Frontal cortex (tissue), 4 donors: Measurements from ENCODE around the gene PTPRN. TPM values are rescaled to one million over a fixed set of nuclear protein-coding genes. Genes with fewer than 3 reads are reported as not detected.
"Not testable (repeated sequence)": the region's sequence is repeated elsewhere in the genome, so short reads cannot be mapped to it uniquely, and the experiment has no call there.

Experiments used
- DNase-seq, 2 donors: peaks; one replicate each; pipeline ENCODE4 v3.0.0; 2012; ENCODE audit warnings: low spot score in 2 of 2
- FAIRE-seq: peaks from 2 replicates; lab custom pipeline; 2012; peaks lifted over from hg19 to GRCh38; lab: Jason Lieb, UNC
- total RNA-seq: library from RNA; depleted of rRNA; stranded (reverse); fragments of >200 nt; gene quantifications from one replicate; pipeline ENCODE4 v1.2.3, GENCODE V29; 2014
- donor health status: control.
- donor health status: control.
- donor health status: control.

PTPRN gene
- total RNA-seq: 24.5 TPM

DNA sequence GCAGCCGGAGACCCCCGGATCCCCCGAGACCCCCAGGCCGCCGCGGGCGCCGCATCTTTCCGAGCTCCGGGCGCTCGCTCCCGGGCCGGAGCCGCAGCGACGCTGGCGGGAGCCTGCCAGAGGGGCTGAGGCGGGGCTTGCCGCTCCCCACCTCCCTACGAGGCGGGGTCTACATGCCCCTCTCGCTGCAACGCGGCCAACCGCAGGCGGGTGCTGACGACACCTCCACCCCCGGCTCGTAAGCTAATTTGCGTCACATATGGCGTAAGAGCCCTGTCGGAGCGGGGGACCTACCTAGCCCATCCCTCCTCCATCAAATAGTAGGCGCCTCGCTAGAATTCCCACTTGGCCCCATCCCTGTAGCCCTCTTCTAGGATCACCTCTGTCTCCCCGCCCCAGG, at the start of gene PTPRN:
PTPRN (minus strand) TSS at position 124 of the 400 bp plus-strand sequence; CDS start at position 55, 69 bp downstream.
- FAIRE-seq: no peak
- DNase-seq: peak in 1 of 2 donors; percentile 63

GRCh38 chr2:219358170-219359075, 49.2 kb upstream of the PTPRN start:
- no peak for FAIRE-seq
- DNase-seq: peak in 1 of 2 donors; percentile 37

DNA sequence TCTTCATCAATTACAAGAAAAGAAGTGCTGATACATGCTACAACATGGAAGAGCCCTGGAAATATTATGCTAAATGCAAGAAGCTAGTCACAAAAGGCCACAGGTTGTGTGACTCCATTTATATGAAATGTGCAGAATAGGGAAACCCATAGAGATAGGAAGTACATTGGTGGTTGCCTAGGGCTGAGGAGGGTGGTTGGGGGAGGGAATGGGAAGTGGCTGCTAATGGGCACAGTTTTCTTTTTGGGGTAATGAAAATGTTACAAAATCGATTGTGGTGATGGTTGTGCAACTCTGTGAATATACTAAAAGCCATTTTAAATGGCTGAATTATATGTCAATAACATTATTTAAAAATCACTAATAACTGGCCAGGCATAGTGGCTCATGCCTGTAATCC, 47.6 kb upstream of the PTPRN start:
- no peak for DNase-seq
- no peak for FAIRE-seq

DNA sequence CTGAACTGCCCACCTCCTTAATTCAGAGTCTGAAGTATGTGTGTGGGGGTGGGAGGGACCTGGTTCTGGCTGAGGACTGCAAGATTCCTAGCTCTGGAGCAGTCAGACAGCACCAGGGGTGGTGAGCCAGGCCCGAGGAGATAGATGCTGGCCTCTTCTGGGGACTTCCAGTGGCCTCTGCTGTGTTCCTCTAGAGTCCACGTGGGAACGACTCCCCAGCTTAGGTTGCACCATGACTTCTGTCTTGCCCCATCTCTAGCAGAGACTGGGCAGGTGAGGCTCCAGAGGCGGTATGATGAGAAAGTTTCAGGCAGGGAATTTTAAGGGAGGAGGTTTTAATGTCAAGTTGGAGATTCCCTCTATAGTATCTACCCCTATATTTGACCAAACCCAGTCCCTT, 45.4 kb upstream of the PTPRN start:
- no peak for DNase-seq
- no peak for FAIRE-seq

- FAIRE-seq (no peak), DNase-seq (no peak)
Observed at GRCh38 chr2:219353129-219353528, 43.9 kb upstream of the PTPRN start.

DNA sequence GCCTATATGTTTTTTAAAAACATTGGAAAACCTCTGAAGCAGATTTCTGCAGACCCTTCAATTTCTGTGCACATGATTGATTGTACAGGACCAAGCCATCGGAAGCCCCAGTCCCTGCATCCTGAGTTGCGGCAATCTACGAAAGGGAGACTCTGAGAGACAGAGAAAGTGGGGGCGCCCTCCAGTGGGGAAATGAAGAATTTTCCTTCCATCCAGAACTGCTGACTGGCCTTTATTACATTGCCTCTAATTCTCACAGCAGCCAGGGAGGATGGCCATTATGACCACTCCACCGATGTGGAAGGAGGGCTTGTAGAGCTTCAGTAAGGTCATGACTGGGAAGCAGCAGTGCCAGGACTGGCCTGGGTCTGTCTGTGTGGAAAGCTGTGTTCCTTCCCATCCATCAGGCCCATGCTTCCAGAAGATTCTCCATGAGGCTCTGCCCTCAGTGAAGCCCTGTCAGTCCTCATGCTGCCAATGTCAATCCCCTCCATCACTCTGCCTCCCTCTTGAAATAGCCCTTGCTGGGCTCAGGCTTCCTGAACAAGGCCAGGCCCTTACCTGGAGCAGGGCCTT, 43.3 kb upstream of the PTPRN start:
- FAIRE-seq: no peak
- DNase-seq: peak in 1 of 2 donors; percentile 69

DNA sequence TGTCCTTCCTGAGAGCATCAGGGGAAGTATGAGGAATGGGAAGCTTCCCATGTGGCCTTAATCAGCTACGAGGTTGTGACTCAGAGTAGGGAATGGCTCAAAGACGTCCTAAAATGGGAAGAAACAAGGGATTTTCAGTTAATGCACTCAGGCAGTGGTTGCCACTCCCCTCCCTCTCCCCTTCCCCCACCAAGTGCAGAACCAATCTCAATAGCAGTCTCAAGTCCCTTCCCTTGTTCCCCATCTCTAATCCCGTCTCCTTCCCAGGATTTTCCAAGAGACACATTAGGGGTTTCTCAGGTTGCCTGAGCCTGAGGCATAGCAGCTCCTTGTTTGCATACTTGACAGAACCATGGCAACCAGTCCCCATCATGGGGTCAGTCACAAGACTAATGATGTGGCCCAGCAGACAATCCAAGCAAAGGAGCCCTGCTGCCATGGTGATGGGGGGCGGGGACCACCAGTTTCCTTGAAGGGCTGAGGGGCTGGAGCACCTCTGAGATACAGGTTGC, 41.6 kb upstream of the PTPRN start:
- DNase-seq (no peak), FAIRE-seq (no peak)

GRCh38 chr2:219350215-219350614, 41.0 kb upstream of the PTPRN start:
- FAIRE-seq (no peak), DNase-seq (no peak)

- peak in 1 of 2 donors; percentile 33 for DNase-seq
- FAIRE-seq: no peak
Observed at GRCh38 chr2:219344751-219345430, 35.7 kb upstream of the PTPRN start.

GRCh38 chr2:219335373-219335786, 26.2 kb upstream of the PTPRN start:
- DNase-seq: no peak
- no peak for FAIRE-seq

DNA sequence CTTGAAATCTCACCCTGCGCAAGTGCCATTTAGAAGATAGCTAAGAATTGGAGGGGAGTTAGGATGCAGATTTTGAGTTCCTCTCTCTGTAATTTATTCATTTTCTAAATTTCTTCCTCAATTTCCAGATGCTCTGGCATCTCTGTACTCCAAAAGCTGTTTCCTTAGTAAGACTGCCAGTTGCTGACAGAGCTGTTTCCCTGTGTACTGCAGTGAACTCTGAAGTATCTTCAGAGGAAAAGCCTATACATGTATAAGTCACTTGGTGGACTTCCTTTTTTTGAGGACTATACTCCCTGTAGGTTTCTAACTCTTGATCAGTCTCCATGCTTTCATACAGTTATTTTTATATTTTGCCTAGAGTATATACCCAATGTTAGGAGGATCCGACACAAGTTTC, 24.9 kb upstream of the PTPRN start:
- DNase-seq (no peak), FAIRE-seq (no peak)

DNA sequence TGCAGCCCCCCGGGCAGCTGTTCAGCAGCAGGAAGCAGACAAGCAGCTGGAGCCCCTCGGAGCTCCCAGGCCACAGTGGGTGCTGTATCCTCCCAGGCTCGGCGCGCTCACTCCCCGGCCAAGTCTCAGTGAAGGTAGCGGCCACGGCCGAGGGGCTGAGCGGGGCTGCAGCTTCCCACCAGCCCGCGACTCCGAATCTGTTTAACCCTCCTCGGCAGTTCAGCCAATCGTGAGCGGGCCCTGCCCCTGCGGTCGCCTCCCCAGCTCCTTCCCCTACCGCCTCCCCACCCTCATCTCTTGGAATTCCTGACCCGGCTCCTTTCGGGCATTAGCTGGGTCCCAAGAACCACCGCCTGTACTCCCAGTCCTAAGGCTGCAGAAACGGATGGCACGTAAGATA, 23.3 kb upstream of the PTPRN start, which contains the start of gene RESP18:
RESP18 (minus strand) TSS at position 203 of the 400 bp plus-strand sequence.
- no peak for DNase-seq
- FAIRE-seq: no peak

DNA sequence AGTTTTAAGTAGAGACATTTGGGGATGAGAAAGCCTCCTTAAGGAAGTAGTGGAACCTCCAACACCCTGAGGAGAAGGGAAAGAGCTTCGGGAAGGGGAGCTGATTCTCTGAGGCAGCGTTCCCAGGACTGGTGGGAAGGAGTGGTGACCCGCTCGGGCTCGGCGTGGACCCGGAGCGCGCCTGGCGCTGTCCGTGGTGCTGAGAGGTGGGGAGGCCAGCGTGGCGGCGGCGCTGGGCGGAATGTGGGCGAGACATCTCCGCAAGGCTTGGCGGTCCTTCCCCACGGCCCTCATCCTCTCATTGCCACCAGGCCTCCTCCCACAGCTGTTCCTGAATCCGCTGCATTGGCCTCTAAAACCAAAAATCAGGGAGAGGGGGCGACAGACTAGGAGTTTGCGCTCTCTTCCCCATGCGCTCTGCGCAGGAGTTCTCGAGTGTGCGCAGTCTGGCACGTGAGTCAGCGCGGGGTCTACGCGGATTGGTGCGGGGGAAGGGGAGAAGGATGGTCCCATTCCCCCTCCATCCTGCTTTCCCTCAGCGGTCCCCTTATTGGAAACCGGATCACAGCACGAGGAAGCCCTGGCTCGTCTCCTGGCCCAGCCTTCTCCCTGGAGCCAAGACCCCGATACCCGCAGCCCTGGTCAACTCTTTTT, 22.5 kb upstream of the PTPRN start:
- peak in 1 of 2 donors; percentile 49 for DNase-seq
- no peak for FAIRE-seq

DNA sequence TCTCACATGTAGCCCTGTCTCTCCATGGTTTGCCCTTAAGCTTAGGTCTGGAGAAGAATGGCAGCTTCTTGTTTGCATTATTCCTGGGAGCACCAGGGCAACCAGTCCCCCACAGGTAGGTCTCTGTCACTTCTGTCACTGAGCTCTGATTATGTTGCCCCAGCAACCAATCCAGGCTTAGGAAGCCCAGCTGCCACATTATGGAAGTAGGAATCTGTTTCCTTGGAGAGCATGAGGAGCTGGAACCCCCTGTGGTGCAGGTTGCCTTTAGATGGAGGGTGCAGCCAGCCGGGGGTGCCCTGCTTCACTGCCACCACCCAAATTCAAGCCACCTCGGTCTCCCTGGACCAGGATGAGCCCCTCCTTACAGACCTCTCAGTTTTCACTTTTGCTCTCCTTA, 18.5 kb upstream of the PTPRN start:
- DNase-seq (no peak), FAIRE-seq (no peak)

DNA sequence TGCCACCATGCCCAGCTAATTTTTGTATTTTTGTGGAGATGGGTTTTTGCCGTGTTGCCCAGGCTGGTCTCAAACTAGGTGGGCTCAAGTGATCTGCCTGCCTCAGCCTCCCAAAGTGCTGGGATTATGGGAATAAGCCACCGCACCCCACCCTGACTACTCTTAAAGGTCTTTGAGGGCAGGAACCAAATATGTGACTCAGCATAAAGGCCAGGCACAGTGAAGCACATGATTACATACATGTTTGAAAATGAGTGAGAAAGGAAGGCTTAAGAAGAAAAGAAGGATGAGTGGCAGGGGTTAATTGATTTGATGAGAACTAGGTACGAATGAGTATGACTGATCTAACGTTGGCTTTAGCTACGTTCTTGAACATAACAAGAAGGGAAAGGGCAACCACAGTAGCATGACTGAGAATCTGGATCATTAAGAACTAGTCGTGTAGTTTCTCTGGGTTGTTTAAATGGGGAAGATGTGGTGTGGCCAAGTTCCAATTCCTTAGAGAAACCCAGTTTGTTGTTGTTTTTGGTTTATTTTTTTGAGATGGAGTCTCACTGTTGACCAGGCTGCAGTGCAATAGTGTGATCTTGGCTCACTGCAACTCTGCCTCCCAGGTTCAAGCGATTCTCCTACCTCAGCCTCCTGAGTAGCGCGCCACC, 16.6 kb upstream of the PTPRN start:
- no peak for DNase-seq
- FAIRE-seq: no peak

DNA sequence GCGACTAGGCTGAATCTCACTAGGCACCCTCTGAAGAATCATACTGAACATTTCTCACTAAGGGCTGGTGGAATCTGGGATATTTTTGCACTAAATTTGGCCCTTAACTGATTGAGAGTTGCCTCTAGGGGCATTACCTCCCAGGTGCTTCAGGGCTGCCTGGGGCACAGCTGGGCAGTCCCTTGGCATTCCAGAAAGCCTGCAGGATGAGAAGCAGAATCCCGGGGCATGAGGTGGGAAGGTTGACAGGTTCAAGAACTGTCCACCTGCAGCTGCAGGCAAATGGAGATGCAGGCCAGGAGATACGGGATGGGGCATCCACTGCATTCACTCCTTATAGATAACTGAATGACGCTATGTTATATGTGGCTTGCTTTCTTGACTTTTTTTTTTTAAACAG, 15.9 kb upstream of the PTPRN start:
- no peak for DNase-seq
- FAIRE-seq: no peak

GRCh38 chr2:219323434-219323833, 14.2 kb upstream of the PTPRN start:
- DNase-seq: no peak
- FAIRE-seq: no peak

- DNase-seq (no peak), FAIRE-seq (no peak)
Observed at GRCh38 chr2:219314804-219315468, 5.7 kb upstream of the PTPRN start.

- FAIRE-seq: not testable (repeated sequence)
Observed at GRCh38 chr2:219312683-219313263, 3.6 kb upstream of the PTPRN start.

More at GRCh38 chr2:219312683-219313263, 3.6 kb upstream of the PTPRN start:
- DNase-seq: not testable (repeated sequence)
